Liver (tissue), 9 donors: ENCODE measurements around the gene TFF3. TPM values are rescaled to one million over a fixed set of nuclear protein-coding genes. Genes with fewer than 3 reads are reported as not detected.

Source experiments
- DNase-seq: peaks from one replicate; pipeline ENCODE4 v3.0.0-alpha.2; 2017; ENCODE audit warnings: low spot score
- H3K27ac ChIP-seq, 2 donors: one replicate each; pipeline ENCODE4 v1.7.0; 2013; ENCODE audit warnings: inconsistent platforms in 2 of 2, low read length in 2 of 2, control low read depth in 1 of 2, low read depth in 1 of 2, mild to moderate bottlenecking in 1 of 2
- H3K27me3 ChIP-seq, 4 donors: one replicate each; pipeline versions ENCODE4 v1.6.1 to v1.7.0; 2013; ENCODE audit warnings: low read length in 3 of 4, inconsistent platforms in 1 of 4, mild to moderate bottlenecking in 1 of 4, moderate library complexity in 1 of 4; ENCODE audit not compliant: control insufficient read depth in 4 of 4, insufficient read depth in 4 of 4
- H3K36me3 ChIP-seq, 4 donors: one replicate each; pipeline versions ENCODE4 v1.6.1 to v1.7.0; 2013; ENCODE audit warnings: low read length in 3 of 4, mild to moderate bottlenecking in 3 of 4, low read depth in 1 of 4, moderate library complexity in 1 of 4; ENCODE audit not compliant: control insufficient read depth in 4 of 4, insufficient read depth in 3 of 4
- H3K4me1 ChIP-seq, 4 donors: one replicate each; pipeline versions ENCODE4 v1.6.1 to v1.7.0; 2013; ENCODE audit warnings: low read length in 3 of 4, mild to moderate bottlenecking in 3 of 4, moderate library complexity in 1 of 4; ENCODE audit not compliant: control insufficient read depth in 4 of 4, insufficient read depth in 4 of 4
- H3K4me3 ChIP-seq, 3 donors: one replicate each; pipeline versions ENCODE4 v1.6.1 to v1.7.0; 2013; ENCODE audit warnings: low read length in 3 of 3, control low read depth in 1 of 3, low read depth in 1 of 3, mild to moderate bottlenecking in 1 of 3
- H3K9ac ChIP-seq, 2 donors: one replicate each; pipeline ENCODE4 v1.7.0; 2013; ENCODE audit warnings: low read length in 2 of 2, mild to moderate bottlenecking in 2 of 2, moderate library complexity in 2 of 2, control low read depth in 1 of 2, low read depth in 1 of 2
- H3K9me3 ChIP-seq, 4 donors: one replicate each; pipeline versions ENCODE4 v1.6.1 to v1.7.0; 2013; ENCODE audit warnings: low read length in 3 of 4; ENCODE audit not compliant: control insufficient read depth in 4 of 4
- EGR1 ChIP-seq, 2 donors: IDR thresholded peaks; 2 replicates each; pipeline ENCODE4 v1.6.1; 2016 to 2018; ENCODE audit warnings: antibody characterized with exemption in 2 of 2, low read depth in 2 of 2
- FOXA1 ChIP-seq: IDR thresholded peaks from 2 replicates; pipeline ENCODE4 v1.6.1; 2016; ENCODE audit warnings: antibody characterized with exemption
- FOXA2 ChIP-seq: IDR thresholded peaks from 2 replicates; pipeline ENCODE4 v1.6.1; 2016; ENCODE audit warnings: antibody characterized with exemption
- GABPA ChIP-seq, 2 donors: IDR thresholded peaks in 1 of 2; conservative IDR thresholded peaks in 1 of 2; 2 replicates each; pipeline ENCODE4 v1.6.1; 2016; ENCODE audit warnings: antibody characterized with exemption in 2 of 2, mild to moderate bottlenecking in 1 of 2, moderate library complexity in 1 of 2
- HNF4A ChIP-seq, 2 donors: conservative IDR thresholded peaks; 2 replicates each; pipeline ENCODE4 v1.6.1; 2016; ENCODE audit warnings: antibody characterized with exemption in 2 of 2, mild to moderate bottlenecking in 2 of 2
- HNF4G ChIP-seq: IDR thresholded peaks from 2 replicates; pipeline ENCODE4 v1.6.1; 2016; ENCODE audit warnings: antibody characterized with exemption
- JUND ChIP-seq, 2 donors: IDR thresholded peaks; 2 replicates each; pipeline ENCODE4 v1.6.1; 2016; ENCODE audit warnings: antibody characterized with exemption in 2 of 2
- NR2F2 ChIP-seq: IDR thresholded peaks from 2 replicates; pipeline ENCODE4 v1.6.1; 2016; ENCODE audit warnings: antibody characterized with exemption
- RAD21 ChIP-seq, 2 donors: IDR thresholded peaks; 2 replicates each; pipeline ENCODE4 v1.6.1; 2016; ENCODE audit warnings: antibody characterized with exemption in 2 of 2, mild to moderate bottlenecking in 2 of 2
- TAF1 ChIP-seq: conservative IDR thresholded peaks from 2 replicates; pipeline ENCODE4 v1.6.1; 2016; ENCODE audit warnings: antibody characterized with exemption, mild to moderate bottlenecking
- YY1 ChIP-seq: IDR thresholded peaks from 2 replicates; pipeline ENCODE4 v1.6.1; 2016; ENCODE audit warnings: antibody characterized with exemption, mild to moderate bottlenecking
- WGBS: extraction: QIAGEN DNeasy Blood & Tissue Kit; methylation state at CpG from one replicate; pipeline ENCODE4 v1.1.7; 2013; 5-methylcytosine and 5-hydroxymethylcytosine counted together
- polyA plus RNA-seq, 2 donors: library from polyadenylated mRNA; stranded (reverse) in 1 of 2; unstranded in 1 of 2; fragments of 200-250 nt in 1 of 2; fragments of >200 nt in 1 of 2; fragmentation: Nextera tagmentation in 1 of 2; extraction: Ambion mirVana in 1 of 2; gene quantifications; one replicate each; pipeline versions ENCODE4 v1.2.1 to v1.2.3, GENCODE V29; 2013 to 2015
- total RNA-seq, 2 donors: library from RNA; depleted of rRNA; stranded (reverse); fragments of >200 nt; gene quantifications; one replicate each; pipeline ENCODE4 v1.2.3, GENCODE V29; 2014
- TF ChIP-seq, protein P1 (sequence below): IDR thresholded peaks from 2 replicates; pipeline ENCODE4 v1.6.1; 2016; ENCODE audit warnings: antibody characterized with exemption
- TF ChIP-seq, protein P2 (sequence below): IDR thresholded peaks from 2 replicates; pipeline ENCODE4 v1.6.1; 2016; ENCODE audit warnings: antibody characterized with exemption
- TF ChIP-seq, protein P3 (sequence below): fragments of 150-350 bp; IDR thresholded peaks from 2 replicates; pipeline ENCODE4 v1.5.1; 2017; ENCODE audit warnings: improper control_type of control experiment, low read depth, low read length; ENCODE audit not compliant: missing input control
- TF ChIP-seq, protein P4 (sequence below): IDR thresholded peaks from 2 replicates; pipeline ENCODE4 v1.6.1; 2016; ENCODE audit warnings: antibody characterized with exemption
- TF ChIP-seq, protein P5 (sequence below): IDR thresholded peaks from 2 replicates; pipeline ENCODE4 v1.6.1; 2016; ENCODE audit warnings: antibody characterized with exemption, mild to moderate bottlenecking
- donor health status: healthy.
- donor health status: healthy.
- donor health status: healthy.
- donor health status: healthy.
- donor health status: healthy.

TFF3 gene
- total and polyA plus RNA-seq, 4 donors = 0.09 to 4.1 (median 1.5) TPM

DNA sequence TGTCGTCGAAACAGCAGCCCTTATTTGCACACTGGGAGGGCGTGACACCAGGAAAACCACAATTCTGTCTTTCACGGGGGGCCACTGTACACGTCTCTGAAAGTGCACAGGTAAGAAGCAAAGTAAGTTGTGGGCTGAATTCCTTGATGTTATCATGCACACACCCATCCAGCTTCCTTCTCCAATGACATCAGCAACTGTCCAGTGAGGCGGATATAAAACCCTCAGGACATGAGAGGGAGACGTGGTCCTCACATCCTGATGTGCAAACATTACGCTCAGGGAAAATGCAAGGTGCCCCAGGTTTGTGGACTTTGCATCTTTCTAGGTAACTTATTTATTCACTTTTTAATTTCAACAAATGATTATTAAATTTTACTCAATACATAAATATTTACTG lies 48.1 kb upstream of the TFF3 start:
- Histone ChIP-seq H3K36me3 (no peaks in the 10 kb centered on the region), H3K4me3 (no peak overlapping the region), H3K27me3 (peaks cover 0 to 4% (median 2%) of the 10 kb centered on the region in 4 donors), H3K9me3 (peaks cover 0 to 7% (median under 1%) of the 10 kb centered on the region in 4 donors), H3K9ac (no peak overlapping the region), H3K27ac (no peak overlapping the region), H3K4me1 (no peaks in the 10 kb centered on the region)
- no peak for TF ChIP-seq GABPA (IDR thresholded peaks at IDR 0.05 in 1 of 2, conservative IDR thresholded peaks at IDR 0.05 in 1 of 2)
- no peak for TF ChIP-seq HNF4G
- DNase-seq = no peak
- 59% methylated on average over 8 of the region's 8 CpGs for WGBS

DNA sequence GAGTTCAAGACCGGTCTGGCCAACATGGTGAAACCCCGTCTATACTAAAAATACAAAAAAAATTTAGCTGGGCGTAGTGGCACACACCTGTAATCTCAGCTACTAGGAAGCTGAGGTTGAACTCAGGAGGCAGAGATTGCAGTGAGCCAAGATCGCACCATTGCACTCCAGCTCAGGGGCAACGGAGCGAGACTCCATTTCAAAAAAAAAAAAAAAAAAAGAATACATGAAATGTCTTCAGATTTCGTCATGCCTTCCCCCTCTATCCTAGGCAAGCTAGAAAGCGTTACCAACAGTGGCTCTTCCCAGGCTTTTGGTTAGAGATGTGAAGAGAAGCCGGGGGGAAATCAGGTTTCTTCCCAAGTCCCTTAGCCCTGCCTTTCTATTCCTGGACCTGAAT lies 47.5 kb upstream of the TFF3 start:
- H3K36me3 ChIP-seq = no peaks in the 10 kb centered on the region
- DNase-seq = no peak
- TF ChIP-seq EGR1 (IDR thresholded peaks at IDR 0.05; ENCODE audit: low read depth in 2 of 2) (no peak), FOXA2 (no peak)
- H3K27me3 ChIP-seq = peaks cover 0 to 4% (median 2%) of the 10 kb centered on the region in 4 donors
- peaks cover 0 to 9% (median under 1%) of the 10 kb centered on the region in 4 donors for H3K9me3 ChIP-seq
- no peaks in the 10 kb centered on the region for H3K4me1 ChIP-seq
- no peak overlapping the region for H3K9ac ChIP-seq
- 68% methylated on average over 9 of the region's 9 CpGs for WGBS
- no peak overlapping the region for H3K4me3 ChIP-seq
- no peak overlapping the region for H3K27ac ChIP-seq

DNA sequence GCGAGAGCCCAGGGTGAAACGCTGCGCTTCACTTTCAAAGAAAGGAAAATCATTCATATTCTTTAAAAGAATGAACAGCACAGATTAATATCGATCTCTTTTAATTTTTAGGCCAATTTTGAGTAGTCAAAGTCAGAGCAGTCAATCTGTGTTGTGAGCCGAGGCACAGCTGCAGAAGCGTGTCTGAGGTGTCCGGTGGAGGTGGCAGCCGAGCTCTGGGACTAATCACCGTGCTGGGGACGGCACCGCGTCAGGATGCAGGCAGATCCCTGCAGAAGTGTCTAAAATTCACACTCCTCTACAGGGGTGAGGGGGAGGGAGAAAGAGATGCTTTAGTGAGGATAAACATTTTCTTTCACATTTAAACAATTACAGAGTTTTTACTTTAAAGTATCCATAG lies 47.0 kb upstream of the TFF3 start:
- WGBS = 83% methylated on average over 12 of the region's 12 CpGs
- Histone ChIP-seq H3K27ac (no peak overlapping the region), H3K4me1 (no peaks in the 10 kb centered on the region), H3K9me3 (peaks cover 0 to 10% (median 1%) of the 10 kb centered on the region in 4 donors), H3K9ac (no peak overlapping the region), H3K4me3 (no peak overlapping the region), H3K27me3 (peaks cover 0 to 4% (median 2%) of the 10 kb centered on the region in 4 donors), H3K36me3 (no peaks in the 10 kb centered on the region)
- TF ChIP-seq, protein P1, sequence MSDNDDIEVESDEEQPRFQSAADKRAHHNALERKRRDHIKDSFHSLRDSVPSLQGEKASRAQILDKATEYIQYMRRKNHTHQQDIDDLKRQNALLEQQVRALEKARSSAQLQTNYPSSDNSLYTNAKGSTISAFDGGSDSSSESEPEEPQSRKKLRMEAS = no peak
- no peak for TF ChIP-seq FOXA2
- TF ChIP-seq, protein P2, sequence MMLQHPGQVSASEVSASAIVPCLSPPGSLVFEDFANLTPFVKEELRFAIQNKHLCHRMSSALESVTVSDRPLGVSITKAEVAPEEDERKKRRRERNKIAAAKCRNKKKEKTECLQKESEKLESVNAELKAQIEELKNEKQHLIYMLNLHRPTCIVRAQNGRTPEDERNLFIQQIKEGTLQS = no peak
- no peak for TF ChIP-seq HNF4G
- no peak for TF ChIP-seq JUND (IDR thresholded peaks at IDR 0.05)
- no peak for TF ChIP-seq EGR1 (IDR thresholded peaks at IDR 0.05; ENCODE audit: low read depth in 2 of 2)
- TF ChIP-seq RAD21 (IDR thresholded peaks at IDR 0.05) = no peak
- TF ChIP-seq, protein P3, sequence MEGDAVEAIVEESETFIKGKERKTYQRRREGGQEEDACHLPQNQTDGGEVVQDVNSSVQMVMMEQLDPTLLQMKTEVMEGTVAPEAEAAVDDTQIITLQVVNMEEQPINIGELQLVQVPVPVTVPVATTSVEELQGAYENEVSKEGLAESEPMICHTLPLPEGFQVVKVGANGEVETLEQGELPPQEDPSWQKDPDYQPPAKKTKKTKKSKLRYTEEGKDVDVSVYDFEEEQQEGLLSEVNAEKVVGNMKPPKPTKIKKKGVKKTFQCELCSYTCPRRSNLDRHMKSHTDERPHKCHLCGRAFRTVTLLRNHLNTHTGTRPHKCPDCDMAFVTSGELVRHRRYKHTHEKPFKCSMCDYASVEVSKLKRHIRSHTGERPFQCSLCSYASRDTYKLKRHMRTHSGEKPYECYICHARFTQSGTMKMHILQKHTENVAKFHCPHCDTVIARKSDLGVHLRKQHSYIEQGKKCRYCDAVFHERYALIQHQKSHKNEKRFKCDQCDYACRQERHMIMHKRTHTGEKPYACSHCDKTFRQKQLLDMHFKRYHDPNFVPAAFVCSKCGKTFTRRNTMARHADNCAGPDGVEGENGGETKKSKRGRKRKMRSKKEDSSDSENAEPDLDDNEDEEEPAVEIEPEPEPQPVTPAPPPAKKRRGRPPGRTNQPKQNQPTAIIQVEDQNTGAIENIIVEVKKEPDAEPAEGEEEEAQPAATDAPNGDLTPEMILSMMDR = no peak
- TF ChIP-seq TAF1 = no peak
- no peak for TF ChIP-seq FOXA1
- TF ChIP-seq HNF4A (conservative IDR thresholded peaks at IDR 0.05) = no peak
- TF ChIP-seq, protein P4, sequence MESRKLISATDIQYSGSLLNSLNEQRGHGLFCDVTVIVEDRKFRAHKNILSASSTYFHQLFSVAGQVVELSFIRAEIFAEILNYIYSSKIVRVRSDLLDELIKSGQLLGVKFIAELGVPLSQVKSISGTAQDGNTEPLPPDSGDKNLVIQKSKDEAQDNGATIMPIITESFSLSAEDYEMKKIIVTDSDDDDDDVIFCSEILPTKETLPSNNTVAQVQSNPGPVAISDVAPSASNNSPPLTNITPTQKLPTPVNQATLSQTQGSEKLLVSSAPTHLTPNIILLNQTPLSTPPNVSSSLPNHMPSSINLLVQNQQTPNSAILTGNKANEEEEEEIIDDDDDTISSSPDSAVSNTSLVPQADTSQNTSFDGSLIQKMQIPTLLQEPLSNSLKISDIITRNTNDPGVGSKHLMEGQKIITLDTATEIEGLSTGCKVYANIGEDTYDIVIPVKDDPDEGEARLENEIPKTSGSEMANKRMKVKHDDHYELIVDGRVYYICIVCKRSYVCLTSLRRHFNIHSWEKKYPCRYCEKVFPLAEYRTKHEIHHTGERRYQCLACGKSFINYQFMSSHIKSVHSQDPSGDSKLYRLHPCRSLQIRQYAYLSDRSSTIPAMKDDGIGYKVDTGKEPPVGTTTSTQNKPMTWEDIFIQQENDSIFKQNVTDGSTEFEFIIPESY = no peak
- no peak for TF ChIP-seq NR2F2
- no peak for TF ChIP-seq YY1
- TF ChIP-seq, protein P5, sequence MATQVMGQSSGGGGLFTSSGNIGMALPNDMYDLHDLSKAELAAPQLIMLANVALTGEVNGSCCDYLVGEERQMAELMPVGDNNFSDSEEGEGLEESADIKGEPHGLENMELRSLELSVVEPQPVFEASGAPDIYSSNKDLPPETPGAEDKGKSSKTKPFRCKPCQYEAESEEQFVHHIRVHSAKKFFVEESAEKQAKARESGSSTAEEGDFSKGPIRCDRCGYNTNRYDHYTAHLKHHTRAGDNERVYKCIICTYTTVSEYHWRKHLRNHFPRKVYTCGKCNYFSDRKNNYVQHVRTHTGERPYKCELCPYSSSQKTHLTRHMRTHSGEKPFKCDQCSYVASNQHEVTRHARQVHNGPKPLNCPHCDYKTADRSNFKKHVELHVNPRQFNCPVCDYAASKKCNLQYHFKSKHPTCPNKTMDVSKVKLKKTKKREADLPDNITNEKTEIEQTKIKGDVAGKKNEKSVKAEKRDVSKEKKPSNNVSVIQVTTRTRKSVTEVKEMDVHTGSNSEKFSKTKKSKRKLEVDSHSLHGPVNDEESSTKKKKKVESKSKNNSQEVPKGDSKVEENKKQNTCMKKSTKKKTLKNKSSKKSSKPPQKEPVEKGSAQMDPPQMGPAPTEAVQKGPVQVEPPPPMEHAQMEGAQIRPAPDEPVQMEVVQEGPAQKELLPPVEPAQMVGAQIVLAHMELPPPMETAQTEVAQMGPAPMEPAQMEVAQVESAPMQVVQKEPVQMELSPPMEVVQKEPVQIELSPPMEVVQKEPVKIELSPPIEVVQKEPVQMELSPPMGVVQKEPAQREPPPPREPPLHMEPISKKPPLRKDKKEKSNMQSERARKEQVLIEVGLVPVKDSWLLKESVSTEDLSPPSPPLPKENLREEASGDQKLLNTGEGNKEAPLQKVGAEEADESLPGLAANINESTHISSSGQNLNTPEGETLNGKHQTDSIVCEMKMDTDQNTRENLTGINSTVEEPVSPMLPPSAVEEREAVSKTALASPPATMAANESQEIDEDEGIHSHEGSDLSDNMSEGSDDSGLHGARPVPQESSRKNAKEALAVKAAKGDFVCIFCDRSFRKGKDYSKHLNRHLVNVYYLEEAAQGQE = no peak
- no peak for TF ChIP-seq GABPA (IDR thresholded peaks at IDR 0.05 in 1 of 2, conservative IDR thresholded peaks at IDR 0.05 in 1 of 2)
- no peak for DNase-seq
